Amniotic stem cell (primary cell): Measurements from ENCODE around the gene UPF1.

Experiments
- DNase-seq: peaks from one replicate; lab custom pipeline; 2025; lab: John Stamatoyannopoulos, UW

Gene UPF1

GRCh38 chr19:18831524-18832305 is at the start of gene UPF1:
TSS of gene UPF1 (plus strand) at chr19:18831959. CDS start at chr19:18832210, 251 bp downstream.
- DNase-seq, result peak; percentile 86

- DNase-seq, result no peak
Observed at GRCh38 chr19:18782559-18783225, 49.1 kb upstream of the UPF1 start.

- no peak for DNase-seq
Observed at GRCh38 chr19:18783958-18784785, 47.6 kb upstream of the UPF1 start.

GRCh38 chr19:18784786-18785120 is 47.0 kb upstream of the UPF1 start:
- DNase-seq, result no peak

GRCh38 chr19:18785179-18786124 is 46.3 kb upstream of the UPF1 start:
- DNase-seq, result no peak

- no peak for DNase-seq
Observed at GRCh38 chr19:18788529-18789421, 43.0 kb upstream of the UPF1 start.

GRCh38 chr19:18789422-18789869 is 42.3 kb upstream of the UPF1 start:
- no peak for DNase-seq

GRCh38 chr19:18789883-18790565 is 41.7 kb upstream of the UPF1 start:
- DNase-seq, result no peak

- no peak for DNase-seq
Observed at GRCh38 chr19:18790566-18791314, 41.0 kb upstream of the UPF1 start, which contains the start of gene COMP. TSS of gene COMP (minus strand) at chr19:18791305. CDS start at chr19:18791269, 36 bp downstream.

GRCh38 chr19:18791315-18791678 is 40.5 kb upstream of the UPF1 start:
- no peak for DNase-seq

- no peak for DNase-seq
Observed at GRCh38 chr19:18792661-18793060, 39.1 kb upstream of the UPF1 start.

- no peak for DNase-seq
Observed at GRCh38 chr19:18793144-18794028, 38.4 kb upstream of the UPF1 start.

GRCh38 chr19:18794029-18794313 is 37.8 kb upstream of the UPF1 start:
- DNase-seq, result no peak

GRCh38 chr19:18794692-18795091 is 37.1 kb upstream of the UPF1 start:
- no peak for DNase-seq

GRCh38 chr19:18795540-18795939 is 36.2 kb upstream of the UPF1 start:
- DNase-seq, result no peak

- DNase-seq, result no peak
Observed at GRCh38 chr19:18796239-18796638, 35.5 kb upstream of the UPF1 start.

- DNase-seq, result no peak
Observed at GRCh38 chr19:18798384-18799352, 33.1 kb upstream of the UPF1 start.
